BJ (cell line): Measurements from ENCODE around the gene LRRC31. TPM values are rescaled to one million over a fixed set of nuclear protein-coding genes. Genes with fewer than 3 reads are reported as not detected.

Experiments
- CTCF ChIA-PET: fragments of 350-600 bp; formaldehyde crosslinking; extraction: SDS; loops from one replicate; lab custom pipeline; 2021; ENCODE audit warnings: antibody characterized with exemption, inconsistent platforms; lab: Yijun Ruan, JAX
- POLR2A ChIA-PET: fragments of 300-600 bp; sonication (Branson Sonifier 250); formaldehyde crosslinking; extraction: SDS; loops from one replicate; lab custom pipeline; 2021; ENCODE audit warnings: antibody characterized with exemption; lab: Charles Lee
- DNase-seq: peaks from one replicate; pipeline ENCODE4 v3.0.0-alpha.2; 2011; ENCODE audit warnings: low read depth
- H3K27me3 ChIP-seq: 2 replicates; pipeline ENCODE4 v1.6.0; 2011; ENCODE audit warnings: low read length; ENCODE audit not compliant: control insufficient read depth, insufficient read depth
- H3K36me3 ChIP-seq: 2 replicates; pipeline ENCODE4 v1.5.1; 2011; ENCODE audit warnings: low read length; ENCODE audit not compliant: control insufficient read depth, insufficient read depth
- H3K4me3 ChIP-seq: 2 replicates; pipeline ENCODE4 v1.5.1; 2011; ENCODE audit warnings: low read depth, mild to moderate bottlenecking, control low read depth, low read length
- polyA plus RNA-seq: library from polyadenylated mRNA; depleted of rRNA; stranded (reverse); fragments of >200 nt; gene quantifications from 2 replicates; pipeline ENCODE4 v1.2.3, GENCODE V29; 2011
- TF ChIP-seq, protein P1 (sequence below): IDR thresholded peaks from 2 replicates; pipeline ENCODE4 v1.5.1; 2011; ENCODE audit warnings: low read depth, mild to moderate bottlenecking, control low read depth, inconsistent platforms, low read length, moderate library complexity; ENCODE audit not compliant: insufficient read depth

LRRC31 gene
- polyA plus RNA-seq, 1 experiment: not detected

DNA sequence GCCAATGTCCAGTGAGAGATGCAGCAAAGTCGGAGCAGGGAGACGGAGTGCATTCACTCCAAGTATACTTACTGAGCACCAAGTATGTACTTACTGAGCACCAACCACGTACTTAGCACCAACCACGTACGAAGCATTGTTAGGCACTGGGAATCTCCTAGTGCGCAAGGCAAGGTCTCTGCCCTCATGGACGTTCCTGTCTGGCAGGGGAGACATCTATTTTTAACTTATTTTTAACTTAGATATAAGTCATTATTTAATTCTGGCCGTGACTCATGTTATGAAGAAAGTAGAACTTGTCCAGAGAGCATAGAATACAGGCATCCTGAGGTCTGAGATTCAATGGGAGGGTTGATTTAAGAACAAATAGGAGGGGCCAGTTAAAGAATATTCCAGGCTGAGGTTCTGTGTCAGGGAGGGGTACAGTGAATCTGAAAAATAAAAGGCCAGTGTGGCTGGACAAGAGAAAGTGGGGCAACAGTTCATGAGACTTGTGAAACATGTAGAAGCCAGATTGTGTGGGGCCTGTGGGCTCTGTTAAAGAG is 9.3 kb upstream of the LRRC31 start:
- Histone ChIP-seq H3K27me3 (no peaks in the 10 kb centered on the region), H3K4me3 (no peak overlapping the region), H3K36me3 (no peaks in the 10 kb centered on the region)
- no peak for DNase-seq
- TF ChIP-seq, protein P1, sequence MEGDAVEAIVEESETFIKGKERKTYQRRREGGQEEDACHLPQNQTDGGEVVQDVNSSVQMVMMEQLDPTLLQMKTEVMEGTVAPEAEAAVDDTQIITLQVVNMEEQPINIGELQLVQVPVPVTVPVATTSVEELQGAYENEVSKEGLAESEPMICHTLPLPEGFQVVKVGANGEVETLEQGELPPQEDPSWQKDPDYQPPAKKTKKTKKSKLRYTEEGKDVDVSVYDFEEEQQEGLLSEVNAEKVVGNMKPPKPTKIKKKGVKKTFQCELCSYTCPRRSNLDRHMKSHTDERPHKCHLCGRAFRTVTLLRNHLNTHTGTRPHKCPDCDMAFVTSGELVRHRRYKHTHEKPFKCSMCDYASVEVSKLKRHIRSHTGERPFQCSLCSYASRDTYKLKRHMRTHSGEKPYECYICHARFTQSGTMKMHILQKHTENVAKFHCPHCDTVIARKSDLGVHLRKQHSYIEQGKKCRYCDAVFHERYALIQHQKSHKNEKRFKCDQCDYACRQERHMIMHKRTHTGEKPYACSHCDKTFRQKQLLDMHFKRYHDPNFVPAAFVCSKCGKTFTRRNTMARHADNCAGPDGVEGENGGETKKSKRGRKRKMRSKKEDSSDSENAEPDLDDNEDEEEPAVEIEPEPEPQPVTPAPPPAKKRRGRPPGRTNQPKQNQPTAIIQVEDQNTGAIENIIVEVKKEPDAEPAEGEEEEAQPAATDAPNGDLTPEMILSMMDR: no peak
- ChIA-PET CTCF (no interaction called here), POLR2A (no interaction called here)

DNA sequence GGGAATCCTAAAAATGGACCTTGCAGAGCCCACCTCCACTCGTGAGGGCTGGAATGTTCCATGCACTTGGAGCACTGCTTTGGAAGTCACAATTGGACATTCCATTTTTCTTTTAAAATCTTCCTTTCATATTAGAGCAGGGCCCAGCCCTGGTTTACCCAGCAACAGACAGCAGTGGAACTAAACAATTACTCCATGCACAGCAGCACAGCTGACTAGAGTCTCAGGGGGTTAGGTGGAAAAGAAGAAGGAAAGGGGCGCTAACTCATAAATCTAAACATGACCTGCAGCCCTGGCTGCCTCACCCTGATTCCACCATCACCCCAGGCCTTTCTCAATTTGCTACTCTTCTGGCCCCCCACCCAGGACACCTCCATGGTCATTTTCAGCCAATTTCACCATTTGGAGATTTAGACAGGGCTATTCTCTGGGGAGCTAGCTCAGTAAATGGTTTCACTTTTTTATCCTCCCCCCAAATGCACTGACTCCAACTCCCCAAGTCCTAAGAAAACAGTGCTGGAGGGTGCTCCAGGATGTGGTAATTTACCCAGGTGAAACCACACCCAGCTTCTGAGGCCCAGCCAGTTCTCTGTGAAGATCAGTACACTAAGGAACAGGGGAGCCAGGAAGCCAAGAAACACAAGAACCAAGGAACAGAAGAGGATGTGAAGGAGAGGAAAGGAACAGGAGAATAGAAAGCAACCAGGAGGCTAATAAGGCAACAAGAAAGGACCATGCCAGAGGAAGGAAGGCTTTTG is 1.6 kb upstream of the LRRC31 start:
- peaks cover 1% of the 10 kb centered on the region for H3K27me3 ChIP-seq
- ChIA-PET CTCF (interaction anchor here (1.1 kb wide), 1 partner anchor 8 kb away, joined by 3 read pairs; no protein-coding TSS in a partner anchor), POLR2A (no interaction called here)
- TF ChIP-seq, protein P1: no peak
- DNase-seq: no peak
- H3K36me3 ChIP-seq: no peaks in the 10 kb centered on the region
- no peak overlapping the region for H3K4me3 ChIP-seq

DNA sequence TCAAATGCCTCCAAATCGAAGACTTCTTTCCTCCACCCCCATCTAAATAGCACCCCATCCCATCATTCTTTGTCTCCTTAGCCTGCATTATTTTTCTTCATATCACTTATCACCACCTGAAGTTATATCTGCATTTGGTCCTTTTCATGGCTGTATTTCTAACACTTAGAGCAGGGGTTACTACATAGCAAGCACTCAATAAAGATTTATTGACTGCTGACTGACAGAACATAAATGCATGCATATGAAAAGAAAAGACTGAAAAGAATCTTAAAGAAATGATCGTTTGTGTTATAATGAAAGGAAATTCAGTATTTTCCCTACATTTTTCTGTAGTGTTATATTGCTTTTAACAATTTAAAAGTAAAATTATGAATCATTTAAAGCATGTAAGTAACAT is 1.4 kb downstream of the LRRC31 start:
- CTCF ChIA-PET: interaction anchor here (0.6 kb wide), 1 partner anchor 1698 kb away, joined by 4 read pairs; no protein-coding TSS in a partner anchor
- POLR2A ChIA-PET: no interaction called here
- no peak overlapping the region for H3K4me3 ChIP-seq
- TF ChIP-seq, protein P1: no peak
- H3K36me3 ChIP-seq: no peaks in the 10 kb centered on the region
- DNase-seq: no peak
- H3K27me3 ChIP-seq: peaks cover 1% of the 10 kb centered on the region

DNA sequence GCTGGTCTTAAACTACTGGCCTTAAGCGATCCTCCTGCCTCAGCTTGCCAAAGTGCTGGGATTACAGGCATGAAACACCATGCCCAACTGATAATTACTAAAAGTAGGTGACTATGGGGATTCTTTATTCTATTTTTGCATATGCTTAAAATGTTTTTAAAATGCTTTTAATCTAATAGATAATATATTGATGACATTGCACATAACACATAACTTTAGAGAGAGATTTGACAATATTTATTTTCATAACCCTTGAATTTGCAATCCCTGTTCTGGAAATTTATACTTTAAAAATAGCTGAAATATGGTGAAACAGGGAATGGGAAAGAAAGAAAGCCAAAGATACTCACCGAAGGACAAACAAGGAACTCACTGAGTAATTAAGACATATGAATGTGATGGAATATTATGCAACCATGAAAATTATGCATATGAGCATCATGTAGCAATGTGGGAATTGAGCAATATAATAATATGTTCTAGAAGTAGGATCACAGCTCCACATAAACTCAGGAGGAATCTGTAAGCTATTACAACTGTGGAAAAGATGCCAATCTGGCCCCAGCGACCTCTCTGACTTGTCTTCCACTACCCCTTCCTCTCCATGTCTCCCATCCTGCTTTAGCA is 2.0 kb downstream of the LRRC31 start:
- no peak for DNase-seq
- peaks cover 1% of the 10 kb centered on the region for H3K27me3 ChIP-seq
- TF ChIP-seq, protein P1: no peak
- H3K4me3 ChIP-seq: no peak overlapping the region
- POLR2A ChIA-PET: no interaction called here
- no peaks in the 10 kb centered on the region for H3K36me3 ChIP-seq
- CTCF ChIA-PET: no interaction called here

DNA sequence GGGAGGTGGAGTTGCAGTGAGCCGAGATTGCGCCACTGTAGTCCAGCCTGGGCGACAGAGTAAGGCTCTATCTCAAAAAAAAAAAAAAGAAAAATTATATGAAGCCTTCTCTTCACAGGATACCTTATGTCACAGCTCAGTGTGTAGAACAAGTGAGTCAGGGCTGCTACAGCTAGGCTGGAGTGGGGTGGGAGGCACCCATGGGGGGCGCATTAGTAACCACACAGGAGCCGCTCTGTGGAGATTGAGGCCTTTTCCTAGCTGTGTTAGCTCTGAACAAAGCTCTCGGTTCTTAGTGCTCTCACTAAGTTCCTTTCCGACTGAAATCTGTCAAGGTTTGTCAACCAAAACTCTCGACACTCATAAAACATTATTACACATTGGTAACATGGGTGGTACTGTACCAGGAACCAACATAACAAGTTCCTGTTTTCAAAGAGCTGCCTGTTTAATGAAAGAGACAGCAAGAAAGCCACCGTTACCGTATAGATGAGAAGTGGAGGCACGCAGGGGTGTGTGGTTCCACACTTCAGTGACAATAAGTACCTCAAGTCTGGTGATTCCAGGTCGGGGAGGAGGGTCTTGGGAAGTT is 4.5 kb downstream of the LRRC31 start:
- H3K27me3 ChIP-seq: peaks cover 1% of the 10 kb centered on the region; the same call in 1 of the 2 replicates
- DNase-seq: no peak
- ChIA-PET CTCF (interaction anchor here (0.6 kb wide), 2 partner anchors 41 to 1582 kb away, joined by 3 read pairs; no protein-coding TSS in a partner anchor), POLR2A (no interaction called here)
- no peaks in the 10 kb centered on the region for H3K36me3 ChIP-seq
- no peak overlapping the region for H3K4me3 ChIP-seq
- TF ChIP-seq, protein P1: no peak
